GM18868 (cell line): ENCODE data around the gene SP3.

Source experiments
- ATAC-seq: cut with Tn5 transposase; IDR thresholded peaks from one replicate; pipeline ENCODE4 v1.9.1; 2021; ENCODE audit warnings: mild to moderate bottlenecking, moderate library complexity; ENCODE audit not compliant: unreplicated experiment

Gene SP3

DNA sequence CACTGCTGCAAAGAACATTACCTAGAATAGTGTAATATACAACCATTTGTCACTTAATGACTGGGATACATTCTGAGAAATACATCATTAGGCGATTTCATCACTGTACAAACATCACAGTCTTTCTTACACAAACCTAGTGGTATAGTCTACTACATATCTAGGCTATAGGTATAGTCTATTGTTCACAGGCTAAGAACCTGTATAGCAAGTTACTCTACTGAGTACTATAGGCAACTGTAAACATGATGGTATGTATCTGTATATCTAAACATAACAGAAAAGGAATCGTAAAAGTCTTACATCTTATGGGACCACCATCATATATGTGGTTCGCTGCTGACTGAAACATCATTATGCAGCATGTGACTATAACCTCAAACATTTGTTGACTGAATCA is 21.4 kb downstream of the SP3 start:
- no peak for ATAC-seq

- no peak for ATAC-seq
These were observed 22.2 kb downstream of the SP3 start for GRCh38 chr2:173942861-173943523.

- ATAC-seq = no peak
These were observed 23.6 kb downstream of the SP3 start for GRCh38 chr2:173941567-173941966.

DNA sequence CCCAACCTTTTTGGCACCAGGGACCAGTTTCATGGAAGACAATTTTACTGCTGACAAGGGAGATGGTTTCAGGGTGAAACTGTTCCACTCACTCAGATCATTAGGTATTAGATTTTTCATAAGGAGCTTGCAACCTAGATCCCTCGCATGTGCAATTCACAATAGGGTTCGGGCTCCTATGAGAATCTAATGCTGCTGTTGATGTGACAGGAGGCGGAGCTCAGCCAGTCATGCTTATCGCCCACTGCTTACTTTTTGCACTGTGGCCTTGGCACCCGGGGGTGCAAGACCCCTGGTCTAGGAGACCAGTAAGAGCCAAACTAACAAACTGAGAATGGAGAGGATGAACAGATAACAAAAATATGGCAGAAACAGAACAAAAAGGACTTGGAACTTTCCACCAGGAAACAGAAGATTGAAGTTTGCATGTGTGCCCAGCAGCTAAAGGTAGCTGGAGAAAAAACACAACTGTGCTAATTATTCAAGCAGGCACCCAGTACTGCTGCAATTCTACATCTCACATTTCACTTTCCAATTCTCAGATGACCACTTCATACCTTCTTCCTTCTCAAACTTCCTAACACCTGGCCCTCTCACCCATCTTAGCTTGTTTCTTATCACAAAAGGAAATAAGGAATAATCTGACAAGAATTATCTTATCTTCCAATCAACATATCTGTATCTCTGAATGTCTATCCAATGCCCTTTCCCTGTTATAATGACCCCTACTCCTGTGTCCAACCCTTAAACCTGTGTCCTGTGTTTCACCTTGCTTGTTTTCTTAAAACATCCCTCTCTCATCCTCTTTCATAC is 24.8 kb downstream of the SP3 start:
- ATAC-seq = peak; percentile 12

DNA sequence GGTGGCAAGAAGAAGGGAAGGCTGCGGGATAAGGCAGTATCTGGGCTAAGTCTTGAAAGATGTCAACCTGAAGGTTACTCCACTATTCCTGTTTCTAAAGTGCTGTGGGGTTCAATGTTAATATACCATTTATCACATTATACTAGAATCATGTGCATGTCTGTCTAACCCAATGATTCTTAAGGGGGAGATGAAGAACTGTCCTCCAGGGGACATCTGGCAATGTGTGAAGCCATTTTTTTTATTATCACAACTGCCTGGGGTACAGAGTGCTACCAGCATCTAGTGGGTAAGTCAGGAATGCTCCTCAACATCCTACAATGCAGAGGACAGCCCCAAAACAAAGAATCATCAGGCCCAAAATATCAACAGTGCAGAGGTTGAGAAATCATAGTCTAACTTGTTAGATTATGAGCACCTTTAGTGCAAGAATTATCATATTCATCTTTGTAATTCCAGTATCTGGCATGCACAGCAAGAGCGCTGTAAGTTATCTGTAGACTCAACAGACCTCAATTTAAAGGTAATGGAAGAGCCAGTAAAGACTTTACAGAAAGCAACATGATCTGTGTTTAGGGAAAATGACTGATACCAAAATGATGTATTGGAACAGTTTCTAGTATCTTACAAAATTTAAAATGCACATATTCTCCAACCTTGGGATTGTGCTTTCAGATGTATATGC is 26.3 kb downstream of the SP3 start:
- ATAC-seq = no peak

DNA sequence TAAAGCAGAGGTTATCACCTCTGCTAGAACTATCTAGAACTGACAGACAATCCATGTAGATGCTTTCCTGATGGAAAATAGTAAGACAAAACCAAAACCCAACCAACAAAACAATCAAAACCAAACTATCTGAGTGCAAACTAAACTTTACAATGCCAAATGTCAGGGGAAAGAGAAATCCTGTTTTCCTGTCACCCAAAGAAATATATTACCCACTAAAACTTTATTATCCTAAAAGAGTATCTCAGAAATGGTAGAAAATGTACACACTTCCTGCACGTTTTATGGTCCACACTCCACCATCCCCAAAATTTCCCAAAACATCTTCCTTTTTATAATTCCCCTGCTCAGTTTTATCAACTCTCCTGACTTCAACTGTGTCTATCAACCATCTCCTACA is 29.9 kb downstream of the SP3 start:
- no peak for ATAC-seq

- ATAC-seq = no peak
These were observed 30.3 kb downstream of the SP3 start for GRCh38 chr2:173934895-173935294.

DNA sequence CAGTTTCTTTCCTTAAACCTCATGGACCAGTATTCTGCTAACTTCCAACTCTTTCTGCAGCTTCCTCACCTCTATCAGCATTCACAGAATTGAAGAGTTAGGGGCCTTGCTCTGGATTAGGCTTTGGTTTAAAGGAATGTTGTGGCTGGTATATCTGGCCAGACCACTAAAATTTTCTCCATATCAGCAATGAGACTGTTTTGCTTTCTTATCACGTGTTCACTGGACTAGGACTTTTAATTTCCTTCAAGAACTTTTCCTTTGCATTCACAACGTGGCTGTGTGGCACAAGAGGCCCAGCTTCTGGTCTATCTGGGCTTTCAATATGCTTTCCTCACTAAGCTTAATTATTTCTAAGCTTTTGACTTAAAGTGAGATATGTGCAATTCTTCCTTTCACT is 33.4 kb downstream of the SP3 start:
- ATAC-seq = no peak

DNA sequence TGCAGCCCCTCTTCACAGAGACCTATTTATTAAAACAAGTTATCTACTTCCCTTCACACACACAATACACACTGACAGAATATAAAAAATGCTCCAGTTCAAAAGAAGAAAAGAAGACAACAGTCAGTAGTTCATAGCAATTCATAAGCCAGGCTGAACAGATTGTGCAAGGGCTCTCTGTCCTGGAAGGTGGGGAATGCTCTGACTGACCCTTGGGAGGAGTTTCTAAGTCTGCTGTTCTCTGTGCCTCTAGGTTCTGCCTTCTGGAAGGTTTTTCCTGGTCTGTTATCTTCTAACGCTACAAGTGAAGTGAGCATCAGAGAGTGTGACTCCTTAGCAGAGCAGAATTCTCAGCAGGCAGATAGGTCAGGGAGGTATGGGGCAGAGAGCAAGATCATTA is 35.7 kb downstream of the SP3 start:
- no peak for ATAC-seq

- ATAC-seq = no peak
These were observed 38.3 kb downstream of the SP3 start for GRCh38 chr2:173926875-173927274.

DNA sequence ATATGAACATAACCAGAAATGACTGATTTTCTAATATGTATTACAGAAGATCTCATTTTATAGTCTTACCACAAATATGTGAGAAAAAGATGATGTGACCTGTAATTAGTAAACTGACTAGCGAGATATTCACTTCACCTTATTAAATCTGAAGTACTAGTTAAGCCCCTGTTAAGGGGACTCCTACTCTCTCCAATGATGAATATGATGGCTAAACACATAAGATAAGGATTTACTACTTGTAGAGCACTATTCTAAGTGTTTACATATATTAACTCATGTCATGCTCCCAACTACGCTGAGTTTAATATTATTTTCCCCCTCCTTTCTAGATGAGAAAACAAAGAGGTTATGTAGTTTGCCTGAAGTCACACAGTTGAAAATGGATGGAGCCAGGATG is 40.9 kb downstream of the SP3 start:
- no peak for ATAC-seq

DNA sequence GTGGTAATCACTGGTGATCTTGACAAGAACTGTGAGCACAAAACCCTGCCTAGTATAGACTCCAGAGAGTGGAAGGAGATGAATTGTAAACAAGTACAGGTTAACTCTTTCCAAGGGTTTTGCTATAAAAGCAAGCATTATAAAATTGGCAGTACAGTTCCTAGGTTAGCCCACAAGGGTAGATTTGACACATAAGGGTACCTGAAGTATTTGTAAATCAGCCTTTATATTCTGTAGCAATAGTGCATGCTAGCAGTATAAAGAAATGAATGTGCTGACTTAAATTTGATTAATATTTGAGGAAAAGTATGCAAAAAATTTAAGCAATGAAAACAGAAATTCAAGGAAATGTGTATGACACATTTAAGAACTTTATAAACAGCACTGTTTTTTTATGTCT is 42.4 kb downstream of the SP3 start:
- ATAC-seq = no peak

DNA sequence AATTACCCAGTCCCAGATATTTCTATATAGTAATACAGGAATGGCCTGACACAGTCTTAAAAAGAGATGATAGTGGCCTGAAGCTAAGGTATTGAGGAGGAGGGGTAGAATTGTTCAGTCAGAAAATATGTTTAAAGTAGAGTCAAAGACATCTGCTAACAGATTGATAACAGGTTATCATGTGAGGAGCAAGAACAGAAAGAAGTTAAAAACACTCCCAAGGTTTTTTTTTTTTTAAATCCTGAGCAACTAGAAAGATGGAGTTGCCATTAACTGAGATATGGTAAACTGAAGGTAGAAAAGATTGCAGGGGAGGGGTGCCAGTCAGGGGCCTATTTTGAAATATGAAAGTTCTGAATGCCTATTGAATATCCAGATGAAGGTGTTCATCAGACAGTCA is 43.1 kb downstream of the SP3 start:
- no peak for ATAC-seq

GRCh38 chr2:173914055-173914927 is 50.9 kb downstream of the SP3 start:
- no peak for ATAC-seq

GRCh38 chr2:173909846-173910245 is 55.3 kb downstream of the SP3 start:
- ATAC-seq = no peak

DNA sequence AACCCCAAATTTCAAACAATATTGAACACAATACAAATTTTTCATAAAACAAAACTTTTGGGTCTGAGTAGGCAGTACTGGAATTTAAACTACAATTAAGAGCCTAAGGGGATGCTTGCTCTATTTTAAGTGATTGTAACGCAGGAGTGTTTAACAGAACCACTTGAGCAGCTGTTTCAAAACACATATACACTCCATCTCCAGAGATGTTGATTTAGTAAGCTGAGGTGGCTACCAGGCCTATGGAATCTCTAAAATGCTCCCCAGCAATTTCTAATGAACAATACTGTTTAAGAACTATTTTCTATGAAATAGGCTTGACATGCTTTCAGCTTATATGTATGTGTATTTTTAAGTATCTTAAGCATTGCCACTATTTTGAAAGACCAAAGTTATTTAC is 58.5 kb downstream of the SP3 start:
- ATAC-seq = no peak

DNA sequence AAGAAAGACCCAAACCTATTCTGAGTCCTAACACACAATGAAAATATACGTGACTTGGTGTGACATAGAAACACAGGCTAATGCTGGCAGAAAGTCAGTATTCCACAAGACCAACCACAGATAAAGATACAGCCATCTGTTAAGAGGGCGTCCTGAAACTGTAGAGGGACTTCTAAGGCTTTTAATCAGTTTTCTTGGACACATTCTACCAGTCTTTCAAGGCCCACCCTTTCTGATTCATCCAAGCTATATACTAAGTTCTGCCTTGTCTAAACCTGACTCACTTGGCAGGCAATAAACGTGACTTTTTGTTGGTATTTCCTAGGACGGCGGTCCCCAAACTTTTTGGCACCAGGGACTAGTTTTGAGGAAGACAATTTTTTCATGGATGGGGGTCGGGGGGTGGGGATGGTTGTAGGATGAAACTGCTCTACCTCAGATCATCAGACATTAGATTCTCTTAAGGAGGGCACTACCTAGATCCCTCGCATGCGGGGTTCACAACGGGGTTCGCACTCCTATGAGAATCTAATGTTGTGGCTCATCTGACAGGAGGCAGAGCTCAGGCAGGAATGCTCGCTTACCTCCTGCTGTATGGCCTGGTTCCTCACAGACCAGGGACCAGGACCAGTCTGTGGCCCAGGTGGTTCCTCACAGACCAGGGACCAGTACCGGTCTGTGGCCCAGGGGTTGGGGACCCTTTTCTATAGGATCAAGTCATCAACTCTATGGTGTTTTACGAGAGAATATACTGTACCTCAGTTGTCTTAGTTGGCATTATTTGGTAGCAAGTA is 61.4 kb downstream of the SP3 start:
- no peak for ATAC-seq

DNA sequence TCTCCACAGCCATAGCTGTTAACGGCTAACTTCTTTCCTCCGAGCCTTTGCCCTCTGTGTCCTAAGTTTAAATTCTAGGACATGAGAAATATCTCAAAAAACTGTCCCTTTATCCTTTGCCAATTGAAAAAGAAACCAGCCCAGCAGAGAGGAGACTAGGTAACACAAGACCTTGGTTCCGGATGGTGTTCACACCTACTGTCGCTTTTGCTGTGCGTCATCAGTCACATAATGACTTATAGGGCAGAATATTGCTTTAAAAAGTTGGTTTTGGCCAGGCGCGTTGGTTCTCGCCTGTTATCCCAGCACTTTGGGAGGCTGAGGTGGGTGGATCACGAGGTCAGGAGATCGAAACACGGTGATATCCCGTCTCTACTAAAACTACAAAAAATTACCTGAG is 66.2 kb downstream of the SP3 start:
- ATAC-seq = peak; percentile 32

DNA sequence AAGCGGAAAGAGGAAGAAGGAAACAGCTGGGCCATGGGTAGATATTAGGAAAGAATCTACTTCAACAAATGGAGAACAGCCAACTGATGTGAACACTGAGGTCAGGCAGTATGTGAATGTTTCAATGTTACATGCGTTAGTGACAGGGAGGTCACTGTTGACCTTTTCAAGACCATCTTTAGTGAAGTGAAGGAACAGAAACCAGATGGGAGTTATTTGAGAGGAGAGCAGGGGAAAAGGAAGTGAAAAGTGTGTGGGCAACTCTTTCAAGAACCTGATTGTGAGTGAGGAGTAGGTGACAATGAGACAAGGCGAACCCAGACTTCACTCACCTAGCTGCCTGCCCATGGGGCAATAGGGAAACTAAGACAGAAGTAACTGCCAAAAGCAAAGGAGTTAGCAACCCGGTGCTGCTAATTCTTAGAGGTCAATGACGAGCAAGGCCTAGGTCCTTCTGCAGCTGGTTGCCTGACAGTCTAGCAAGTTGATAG is 67.0 kb downstream of the SP3 start:
- peak; percentile 89 for ATAC-seq

- no peak for ATAC-seq
These were observed 68.4 kb downstream of the SP3 start for GRCh38 chr2:173896755-173897154.
